GM18508 (cell line): Measurements from ENCODE around the gene MYRFL.
"Not testable (repeated sequence)": the region's sequence is repeated elsewhere in the genome, so short reads cannot be mapped to it uniquely, and the experiment has no call there.

Experiments
- ATAC-seq: cut with Tn5 transposase; IDR thresholded peaks from one replicate; pipeline ENCODE4 v1.9.1; 2021; ENCODE audit warnings: moderate number of reproducible peaks; ENCODE audit not compliant: insufficient read depth, unreplicated experiment

MYRFL gene

DNA sequence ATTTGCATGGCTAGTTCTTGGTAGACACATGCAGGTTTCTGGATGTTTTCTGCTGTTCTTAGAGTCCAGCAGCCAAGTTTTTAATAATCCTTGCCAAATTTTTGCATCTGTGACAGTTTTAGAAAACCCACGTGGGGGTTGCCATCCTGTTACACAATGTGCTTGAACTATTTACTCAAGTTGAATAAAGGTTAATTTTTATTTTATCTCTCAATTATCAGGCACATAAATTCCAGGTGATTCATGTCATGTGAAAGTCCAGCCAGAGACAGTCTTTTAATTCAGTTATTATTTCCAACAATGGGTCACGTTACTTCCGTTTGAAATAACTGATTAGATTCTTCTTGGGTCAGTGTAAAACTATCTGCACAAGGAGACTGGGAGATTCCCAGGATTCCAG is 15.7 kb downstream of the MYRFL start:
- ATAC-seq, result no peak

DNA sequence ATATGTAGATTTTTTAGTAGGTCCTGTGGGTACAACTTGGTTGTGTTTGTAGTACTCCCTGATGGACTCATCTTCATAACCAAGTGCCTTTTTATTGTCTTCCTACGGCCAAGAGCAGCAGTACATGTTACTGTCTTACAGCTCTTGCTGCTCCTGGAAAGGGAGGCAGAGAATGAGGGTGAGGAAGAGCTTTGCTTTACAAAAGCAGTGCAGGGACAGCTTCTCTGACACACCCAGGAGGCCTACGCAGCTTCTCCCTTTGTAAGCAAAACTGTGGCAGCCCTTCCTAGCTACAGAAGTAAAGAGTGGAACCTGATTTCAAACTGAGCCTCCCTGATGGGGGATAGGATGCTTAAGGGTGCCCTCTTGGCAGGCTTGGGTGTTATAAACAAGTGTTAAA is 18.6 kb downstream of the MYRFL start:
- ATAC-seq, result no peak

DNA sequence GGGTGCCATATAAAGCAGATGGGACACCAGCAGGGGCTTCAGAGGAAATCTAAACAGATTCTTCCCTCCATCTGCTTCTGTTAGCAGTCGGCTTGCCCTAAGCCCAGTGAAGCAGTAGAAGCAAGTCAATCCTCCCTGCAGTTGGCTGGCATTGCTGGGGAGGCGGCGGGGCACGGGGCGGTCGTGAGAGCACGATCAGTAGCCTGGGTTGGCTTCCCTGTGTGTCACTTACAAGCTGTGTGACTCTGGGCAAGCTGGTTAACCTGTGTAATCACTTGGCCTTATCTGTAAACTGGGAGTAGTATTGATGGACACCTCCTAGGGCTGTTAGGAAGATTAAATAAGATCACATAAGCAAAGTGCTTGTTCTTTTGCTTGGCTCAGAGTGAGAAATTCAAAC is 19.4 kb downstream of the MYRFL start:
- no peak for ATAC-seq

DNA sequence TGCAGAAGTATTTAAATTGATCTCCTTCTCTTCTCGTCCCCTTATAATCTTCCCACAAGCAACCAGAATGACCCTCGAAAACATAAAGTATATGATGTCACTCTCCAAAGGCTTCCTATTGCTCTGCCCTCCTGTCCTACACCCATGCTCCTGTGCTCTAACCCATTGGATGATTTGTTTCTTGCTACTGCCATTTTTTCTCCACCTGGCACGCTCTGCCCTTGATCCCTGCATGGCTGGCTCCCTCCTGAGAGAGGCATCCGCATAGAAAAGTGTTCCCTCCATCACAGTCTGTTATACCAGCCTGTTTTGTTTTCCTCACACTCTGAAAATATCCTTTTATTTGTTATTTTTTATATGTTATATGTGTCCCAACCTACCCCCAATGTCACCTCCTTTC is 19.8 kb downstream of the MYRFL start:
- no peak for ATAC-seq

DNA sequence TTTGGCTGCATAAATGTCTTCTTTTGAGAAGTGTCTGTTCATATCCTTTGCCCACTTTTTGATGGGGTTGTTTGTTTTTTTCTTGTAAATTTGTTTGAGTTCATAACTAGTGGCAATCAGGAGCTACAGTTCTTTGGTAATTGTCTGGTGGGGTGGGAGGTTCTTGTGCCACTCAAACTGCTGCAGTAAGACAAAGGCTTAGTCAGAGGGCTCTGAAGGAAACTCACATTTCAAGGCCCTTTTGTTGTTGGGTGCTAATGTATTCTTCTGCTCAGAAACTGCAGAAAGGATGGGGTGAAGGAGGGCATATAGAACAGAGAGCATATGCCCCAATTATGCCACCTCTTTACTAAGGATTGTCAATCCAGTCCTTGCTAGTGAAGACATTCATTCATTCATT is 21.9 kb downstream of the MYRFL start:
- ATAC-seq, result no peak

DNA sequence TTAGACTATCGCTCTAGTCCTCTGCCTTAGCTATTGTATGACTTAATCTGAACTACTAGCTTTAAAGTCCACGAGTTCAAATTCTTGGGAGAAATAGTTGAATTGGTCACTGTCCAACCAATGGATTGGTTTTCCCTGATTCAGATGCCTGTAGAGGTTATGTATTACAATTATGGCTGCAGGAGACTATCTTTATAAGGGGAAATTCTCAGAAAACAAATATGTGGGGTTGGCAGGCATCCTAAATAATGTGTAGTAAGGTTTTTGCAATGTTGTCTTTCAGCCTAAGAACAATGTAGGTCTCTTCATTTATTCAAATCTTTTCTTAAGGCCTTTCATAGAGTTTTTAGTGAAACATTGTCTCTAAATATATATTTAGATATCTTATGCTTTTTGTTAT is 26.9 kb downstream of the MYRFL start:
- ATAC-seq, result no peak

DNA sequence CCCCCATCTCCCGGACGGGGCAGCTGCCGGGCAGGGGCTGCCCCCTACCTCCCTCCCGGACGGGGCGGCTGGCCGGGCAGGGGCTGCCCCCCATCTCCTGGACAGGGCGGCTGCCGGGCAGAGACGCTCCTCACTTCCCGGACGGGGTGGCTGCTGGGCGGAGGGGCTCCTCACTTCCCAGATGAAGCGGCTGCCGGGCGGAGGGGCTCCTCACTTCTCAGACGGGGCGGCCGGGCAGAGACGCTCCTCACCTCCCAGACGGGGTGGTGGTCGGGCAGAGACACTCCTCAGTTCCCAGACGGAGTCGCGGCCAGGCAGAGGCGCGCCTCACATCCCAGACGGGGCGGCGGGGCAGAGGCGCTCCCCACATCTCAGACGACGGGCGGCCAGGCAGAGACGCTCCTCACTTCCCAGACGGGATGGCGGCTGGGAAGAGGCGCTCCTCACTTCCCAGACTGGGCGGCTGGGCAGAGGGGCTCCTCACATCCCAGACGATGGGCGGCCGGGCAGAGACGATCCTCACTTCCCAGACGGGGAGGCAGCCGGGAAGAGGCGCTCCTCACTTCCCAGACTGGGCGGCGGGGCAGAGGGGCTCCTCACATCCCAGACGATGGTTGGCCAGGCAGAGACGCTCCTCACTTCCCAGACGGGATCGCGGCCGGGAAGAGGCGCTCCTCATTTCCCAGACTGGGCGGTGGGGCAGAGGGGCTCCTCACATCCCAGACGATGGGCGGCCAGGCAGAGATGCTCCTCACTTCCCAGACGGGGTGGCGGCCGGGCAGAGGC is 28.3 kb downstream of the MYRFL start:
- ATAC-seq, result not testable (repeated sequence)

DNA sequence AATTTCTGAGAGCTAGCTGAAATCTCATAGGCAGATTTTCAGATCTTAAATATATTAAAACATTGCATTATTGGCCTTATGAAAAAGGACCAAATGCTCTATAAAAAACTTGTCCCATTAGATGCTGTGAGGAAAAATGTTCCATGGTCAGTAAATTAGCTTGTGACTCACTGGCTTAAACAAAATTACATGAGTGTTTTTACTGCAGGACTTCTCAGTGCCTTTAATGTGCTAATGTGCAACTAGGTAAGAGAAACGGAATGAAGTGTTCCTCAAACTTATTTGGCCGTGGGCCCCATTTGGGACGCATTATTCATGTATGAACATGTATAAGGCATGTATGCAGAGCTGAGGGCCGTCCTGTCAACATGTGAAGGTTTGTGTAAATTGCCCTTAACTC is 41.7 kb downstream of the MYRFL start:
- ATAC-seq, result no peak

DNA sequence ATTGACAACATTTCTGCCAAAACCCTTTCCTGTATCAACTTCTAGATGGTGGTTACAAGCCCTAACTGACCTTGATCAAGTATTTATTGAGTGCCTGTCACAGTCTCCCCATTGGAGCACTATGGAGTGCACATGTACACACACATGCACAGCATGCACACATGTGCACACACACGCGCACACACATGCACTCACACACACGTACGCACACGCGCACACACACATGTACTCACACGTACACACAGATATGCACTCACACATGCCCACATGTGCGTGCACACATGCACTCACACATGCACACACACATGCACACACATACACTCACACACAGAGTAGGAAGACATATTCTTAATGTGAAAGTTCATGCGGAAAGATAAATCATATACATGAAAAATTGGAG is 43.7 kb downstream of the MYRFL start:
- no peak for ATAC-seq

DNA sequence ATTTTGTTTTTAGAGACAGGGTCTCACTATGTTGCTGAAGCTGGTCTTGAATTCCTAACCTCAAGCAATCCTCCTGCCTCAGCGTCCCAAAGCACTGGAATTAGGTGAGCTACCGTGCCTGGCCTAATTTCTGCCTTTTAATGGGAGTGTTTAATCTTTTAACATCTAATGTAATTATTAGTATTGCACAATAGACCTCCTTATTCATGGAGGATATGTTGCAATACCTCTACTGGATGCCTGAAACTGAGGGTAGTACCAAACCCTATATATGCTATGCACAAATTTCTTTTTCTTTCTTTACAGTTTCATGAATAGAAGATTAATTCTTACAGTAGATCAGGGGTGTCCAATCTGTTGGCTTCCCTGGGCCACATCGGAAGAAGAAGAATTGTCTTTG is 47.8 kb downstream of the MYRFL start:
- ATAC-seq, result no peak

DNA sequence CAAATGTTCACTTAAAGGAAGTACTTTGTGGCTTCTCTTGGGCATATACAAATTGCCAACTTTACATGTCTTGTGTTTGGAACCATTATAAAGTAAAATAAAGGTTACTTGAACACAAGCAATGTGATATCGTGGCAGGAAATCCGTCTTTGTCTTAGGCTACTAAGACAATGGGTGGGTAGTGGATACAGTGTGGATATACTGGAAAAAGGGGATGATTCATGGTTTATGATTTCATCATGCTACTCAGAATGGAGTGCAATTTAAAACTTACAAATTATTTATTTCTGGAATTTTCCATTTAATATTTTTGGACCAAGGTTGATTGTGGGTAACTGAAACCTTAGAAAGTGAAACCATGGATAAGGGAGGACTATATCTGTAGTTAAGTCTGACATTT is 48.4 kb downstream of the MYRFL start:
- no peak for ATAC-seq

DNA sequence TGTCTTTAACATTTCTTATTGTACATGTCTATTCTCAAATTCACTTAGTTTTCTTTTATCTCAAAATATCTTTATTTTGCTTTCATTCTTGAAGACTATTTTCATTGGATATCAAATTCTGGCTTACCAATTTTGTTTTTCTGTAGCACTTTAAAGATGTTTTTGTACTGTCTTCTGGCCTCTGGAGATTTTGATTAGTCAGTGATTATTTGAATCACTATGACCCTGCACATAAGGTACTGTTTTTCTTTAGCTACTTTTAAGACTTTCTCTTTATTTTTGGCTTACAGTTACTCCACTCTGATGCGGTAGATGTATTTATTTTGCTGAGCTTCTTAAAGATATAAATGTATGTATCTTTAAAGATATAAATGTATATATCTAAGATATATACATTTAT is 49.6 kb downstream of the MYRFL start:
- ATAC-seq, result no peak

DNA sequence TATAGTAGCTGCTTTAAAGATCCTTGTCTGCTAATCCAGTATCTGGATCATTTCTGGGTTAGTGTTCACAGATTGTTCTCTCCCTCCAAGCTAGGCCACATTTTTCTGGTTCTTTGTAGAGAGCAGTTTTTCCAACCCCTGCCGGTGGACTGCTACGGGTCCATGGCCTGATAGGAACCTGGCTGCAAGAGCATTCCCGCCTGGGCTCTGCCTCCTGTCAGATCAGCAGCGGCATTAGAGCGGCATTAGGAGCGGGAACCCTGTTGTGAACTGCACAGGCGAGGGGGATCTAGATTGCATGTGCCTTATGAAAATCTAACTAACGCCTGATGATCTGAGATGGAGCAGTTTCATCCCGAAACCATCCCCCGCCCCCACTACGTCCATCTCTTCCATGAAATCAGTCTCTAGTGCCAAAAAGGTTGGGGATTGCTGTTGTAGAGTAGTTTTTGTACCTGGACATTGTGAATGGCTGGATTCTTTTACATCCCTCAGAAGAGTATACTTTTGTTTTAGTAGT is 50.4 kb downstream of the MYRFL start:
- no peak for ATAC-seq

DNA sequence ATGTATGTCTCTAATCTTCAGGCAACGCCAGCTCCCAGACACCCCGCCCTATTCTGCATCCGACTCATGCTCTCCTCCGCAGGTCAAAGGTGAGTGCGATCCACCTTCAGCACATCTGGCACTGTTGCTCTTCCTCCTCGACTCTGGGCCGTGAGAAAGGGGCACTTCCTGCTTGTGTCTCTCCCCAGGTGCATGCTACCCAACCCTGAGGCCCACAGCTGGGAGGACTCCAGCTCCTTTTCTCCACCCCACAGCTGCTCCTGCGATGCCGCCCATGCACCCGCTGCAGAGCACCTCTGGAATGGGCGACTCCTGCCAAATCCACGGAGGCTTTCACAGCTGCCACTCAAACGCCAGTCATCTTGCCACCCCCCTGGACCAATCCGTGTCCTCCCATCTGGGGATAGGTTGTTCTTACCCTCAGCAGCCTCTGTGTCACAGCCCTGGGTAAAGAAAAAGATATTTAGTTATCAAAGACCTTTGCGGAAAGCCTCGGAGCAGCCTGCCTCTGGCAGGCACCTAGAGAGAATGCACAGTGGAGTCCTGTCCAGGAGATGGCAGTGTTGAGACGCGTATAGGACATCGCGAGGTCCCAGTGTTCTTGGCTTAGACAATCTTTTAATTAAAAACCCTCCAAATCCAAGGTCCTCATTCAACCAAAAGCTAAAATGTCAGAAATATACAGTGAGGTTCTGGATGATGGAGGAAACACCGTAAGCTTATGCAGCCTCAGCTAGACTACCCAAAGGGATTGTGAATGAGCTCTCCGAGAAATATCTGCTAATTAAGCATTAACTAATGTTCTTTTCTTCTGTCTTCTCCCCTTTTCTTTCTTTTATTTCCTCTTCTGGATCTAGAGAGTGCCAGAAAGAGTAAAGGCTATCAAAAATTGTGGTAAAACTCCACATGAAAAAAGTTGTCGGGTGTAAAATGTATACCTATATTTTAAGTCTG is 54.3 kb downstream of the MYRFL start:
- ATAC-seq, result peak; percentile 95

DNA sequence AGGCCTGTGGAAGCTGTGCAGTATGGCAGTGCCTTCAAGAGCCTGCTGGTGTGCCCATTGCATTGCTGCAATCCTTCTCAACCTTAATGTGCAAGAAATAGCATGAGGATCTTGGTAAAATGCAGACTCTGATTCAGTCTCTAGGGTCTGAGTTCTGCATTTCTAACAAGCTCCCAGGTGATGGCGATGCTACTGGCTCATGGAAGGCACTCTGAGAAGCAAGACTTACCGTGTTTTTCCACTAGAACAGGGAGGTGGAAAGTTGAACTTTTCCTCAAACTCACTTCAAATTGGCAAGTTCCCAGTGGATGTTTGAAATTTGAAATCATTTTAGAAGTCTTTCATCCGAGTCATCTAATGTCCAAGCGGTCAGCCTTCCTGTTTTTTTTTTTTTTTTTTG is 55.5 kb downstream of the MYRFL start:
- ATAC-seq, result no peak

DNA sequence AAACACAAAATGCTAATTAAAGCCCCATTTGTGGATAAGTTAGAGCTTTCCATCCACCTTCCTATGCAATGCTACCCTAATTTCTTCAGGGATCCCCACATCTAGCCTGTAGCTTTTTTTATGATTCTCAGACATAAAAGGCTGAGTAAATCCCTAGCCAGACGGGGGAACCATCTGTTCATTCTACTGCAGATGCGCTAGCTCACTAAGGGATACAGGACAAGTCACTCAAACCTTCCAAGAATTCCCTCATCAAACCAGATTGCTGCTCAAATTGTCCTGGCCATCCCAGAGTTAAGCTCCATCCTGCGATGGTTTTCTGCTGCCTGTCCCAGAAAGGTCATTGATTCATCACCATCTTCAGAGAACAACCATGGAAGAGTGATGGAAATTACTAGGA is 56.7 kb downstream of the MYRFL start:
- ATAC-seq, result no peak

DNA sequence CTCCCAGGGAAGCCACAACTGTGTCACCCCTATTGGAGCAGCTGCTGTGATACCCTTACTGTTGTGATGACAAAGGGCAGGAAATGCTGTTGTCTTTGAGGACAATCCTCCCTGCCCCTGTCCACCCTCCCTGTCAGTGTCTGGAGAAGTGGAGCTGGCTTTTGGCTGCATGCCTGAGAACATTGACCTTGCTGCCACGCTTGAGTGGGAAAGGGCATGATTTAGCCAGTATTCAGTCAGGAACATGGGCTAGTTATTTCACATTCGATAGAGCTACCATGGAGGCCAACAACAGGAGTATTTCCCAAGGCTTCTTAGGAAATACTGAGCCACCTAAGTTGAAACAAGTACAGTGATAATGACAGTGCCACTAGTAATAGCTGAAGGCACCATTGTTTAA is 59.4 kb downstream of the MYRFL start:
- no peak for ATAC-seq

DNA sequence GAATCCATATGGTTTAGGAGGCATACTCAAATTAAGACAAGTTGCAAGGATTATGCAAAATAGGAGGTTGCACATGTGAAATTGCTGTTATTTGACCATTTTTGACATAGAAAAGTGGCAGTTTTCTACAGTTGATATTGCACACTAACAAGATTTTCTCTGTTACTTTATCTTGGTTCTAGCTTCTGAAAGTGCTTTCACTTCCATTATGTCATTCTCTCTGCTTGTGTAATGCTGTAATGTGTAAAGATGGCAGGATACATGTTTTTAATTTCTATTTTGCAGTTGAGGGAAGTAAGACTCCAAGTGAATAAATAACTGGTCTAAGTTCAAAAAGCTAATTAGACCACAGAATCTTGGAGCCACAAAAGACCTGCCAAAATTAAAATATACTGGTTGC is 60.6 kb downstream of the MYRFL start:
- no peak for ATAC-seq

DNA sequence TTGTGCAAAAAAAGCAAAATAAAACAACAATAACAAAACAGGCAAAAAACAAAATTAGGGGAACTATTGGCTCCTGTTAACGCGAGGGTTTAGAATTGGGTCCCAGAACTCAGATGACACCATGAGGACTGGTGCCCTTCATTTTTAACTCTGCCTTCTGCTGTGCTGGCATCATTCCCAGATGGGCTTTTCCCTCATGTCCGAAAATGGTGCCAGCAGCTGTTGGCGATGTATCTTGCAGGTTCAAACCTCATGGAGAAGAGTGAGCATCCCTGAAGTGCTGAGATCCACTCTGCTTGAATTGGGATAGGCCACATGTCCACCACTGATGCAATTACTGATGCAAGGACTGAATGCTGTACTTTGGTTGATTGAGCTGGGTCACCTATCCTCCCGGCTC is 61.1 kb downstream of the MYRFL start:
- ATAC-seq, result no peak

DNA sequence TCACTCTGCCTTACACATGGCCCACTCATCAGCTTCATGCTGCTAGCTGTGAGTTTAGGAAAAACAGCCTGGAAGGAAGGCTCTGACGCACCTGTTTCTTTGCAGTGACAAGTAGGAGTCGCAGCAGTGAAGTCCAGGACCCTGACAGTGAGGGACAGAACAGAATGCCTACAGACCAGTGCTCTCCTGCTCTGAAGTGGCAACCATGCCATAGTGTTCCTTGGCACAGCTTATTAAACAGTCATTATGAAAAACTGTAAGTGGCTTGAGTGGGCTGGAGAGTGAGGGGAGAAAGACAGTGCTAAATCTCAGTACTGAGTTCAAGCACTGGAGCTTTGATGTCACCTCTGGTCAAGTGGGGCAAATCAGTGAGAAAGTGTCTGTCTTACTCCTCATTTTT is 61.7 kb downstream of the MYRFL start:
- ATAC-seq, result no peak

DNA sequence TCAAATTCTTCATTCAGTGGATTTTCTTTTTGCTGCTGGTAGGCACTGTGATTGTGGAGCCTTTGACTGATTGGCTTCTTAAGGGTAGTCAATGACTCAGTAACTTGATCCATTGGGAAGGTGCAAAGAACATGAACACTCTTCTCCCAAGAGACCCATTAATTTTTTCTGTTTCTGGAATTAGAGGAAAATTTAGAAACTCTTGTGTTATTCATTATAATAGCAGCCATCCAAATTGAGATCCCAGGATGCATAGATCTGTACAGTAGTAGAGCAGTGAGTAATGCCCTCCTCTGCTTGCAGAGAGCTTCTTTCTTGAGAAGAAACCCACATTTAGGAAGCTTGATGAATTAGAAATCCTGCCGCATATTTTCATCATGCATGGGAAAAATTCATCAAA is 63.9 kb downstream of the MYRFL start:
- ATAC-seq, result no peak
